Peyer's patch (tissue), 4 donors: ENCODE data around the gene CLDN6.

Source experiments
- CTCF ChIP-seq, 6 experiments: fragments of 450-650 bp in 4 of 6; fragments of 200-600 bp in 2 of 6; sonication (generic) in 1 of 6; IDR thresholded peaks; one replicate each; pipeline ENCODE4 v1.5.1; 2017 to 2019; ENCODE audit warnings: antibody characterized with exemption in 6 of 6, mild to moderate bottlenecking in 3 of 6, moderate library complexity in 1 of 6
- POLR2A ChIP-seq, 2 donors: fragments of 450-650 bp; IDR thresholded peaks; one replicate each; pipeline ENCODE4 v1.5.1; 2017; ENCODE audit warnings: antibody characterized with exemption in 2 of 2, mild to moderate bottlenecking in 2 of 2, moderate library complexity in 2 of 2

DNA sequence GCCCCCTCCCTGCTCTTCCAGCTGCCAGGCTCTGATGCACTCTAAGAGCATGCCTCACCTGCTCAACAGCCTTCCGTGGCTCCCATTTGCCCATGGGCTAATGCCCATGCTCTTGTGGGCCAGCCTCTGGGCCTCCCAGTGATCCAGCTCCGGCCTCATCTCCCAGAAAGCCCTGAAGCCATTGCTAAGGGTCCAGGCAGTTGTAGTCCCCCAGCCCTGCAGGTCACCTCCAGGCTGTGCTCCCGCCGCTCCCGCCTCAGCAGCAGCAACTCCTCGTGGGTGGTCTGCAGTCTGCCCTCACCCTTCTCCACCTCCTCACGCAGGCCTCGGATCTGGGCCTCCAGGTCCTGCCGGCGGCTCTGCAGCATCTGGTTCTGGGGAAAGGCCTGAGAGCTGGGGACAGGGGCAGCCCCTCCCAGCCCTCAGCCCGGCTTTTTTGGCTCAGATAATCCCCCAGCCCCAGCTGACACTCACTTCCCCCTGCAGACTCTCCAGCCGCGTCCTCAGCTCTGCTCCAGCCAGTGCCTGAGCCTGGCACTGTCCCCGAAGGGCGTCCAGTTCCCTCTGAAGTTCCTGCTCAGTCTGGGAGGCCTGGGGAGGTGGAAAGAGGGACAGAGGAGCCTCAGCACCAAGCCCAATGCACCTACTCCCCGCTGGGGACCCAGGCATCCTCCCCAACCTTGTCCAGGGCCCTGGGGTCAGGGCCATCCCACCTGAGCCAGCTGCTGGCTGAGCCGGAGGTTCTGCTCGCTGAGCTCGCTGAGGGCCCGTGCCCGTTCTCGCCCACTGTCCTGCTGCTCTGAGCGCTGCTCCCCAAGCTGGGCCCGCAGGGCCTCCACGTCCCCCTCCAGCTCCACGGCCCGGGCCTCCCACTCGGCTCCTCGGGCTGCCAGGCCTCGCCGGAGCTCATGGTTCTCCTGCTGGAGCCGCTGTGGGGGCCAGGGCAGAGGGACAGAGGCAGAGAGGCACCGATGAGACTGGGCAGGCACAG, 12.5 kb upstream of the CLDN6 start:
- TF ChIP-seq CTCF (IDR thresholded peaks at IDR 0.05) (no peak), POLR2A (IDR thresholded peaks at IDR 0.05) (no peak)
